ENCODE results near the gene SERPINA3. TPM values are rescaled to one million over a fixed set of nuclear protein-coding genes. Genes with fewer than 3 reads are reported as not detected.

Gene SERPINA3
- total RNA-seq, 2 donors from 2014 or later = 12.2 to 16.9 TPM

DNA sequence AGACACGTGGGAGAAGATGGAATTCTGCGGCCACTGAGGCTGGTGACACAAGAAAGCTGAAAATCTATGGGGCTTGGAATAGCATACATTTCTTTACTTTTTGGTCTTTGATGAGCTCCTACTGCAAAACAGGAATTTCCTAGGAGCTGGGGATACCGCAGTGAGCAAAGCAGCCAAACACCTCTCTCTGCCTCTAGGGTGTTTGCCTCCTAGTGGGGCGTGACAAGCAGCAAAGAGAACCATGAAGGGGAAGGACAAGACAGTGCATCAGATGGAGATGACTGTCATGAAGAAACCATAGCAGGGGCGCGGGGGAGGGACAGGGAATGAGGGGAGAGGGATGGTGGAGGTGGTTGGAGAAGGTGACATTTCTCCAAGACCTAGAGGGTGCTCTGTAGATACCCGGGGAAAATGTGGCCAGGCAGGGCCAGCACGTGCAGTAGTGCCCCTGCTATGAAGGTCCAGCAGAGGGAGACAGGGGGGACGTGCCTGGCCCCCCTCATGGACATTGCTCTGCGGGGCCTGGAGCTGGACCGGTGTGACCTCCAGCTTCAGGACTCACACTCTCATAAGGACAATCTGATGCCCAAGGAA, 58.6 kb downstream of the SERPINA3 start:
- ATAC-seq = no peak
- intact Hi-C loops (cut with DNase I, micrococcal nuclease) = no loop called here

DNA sequence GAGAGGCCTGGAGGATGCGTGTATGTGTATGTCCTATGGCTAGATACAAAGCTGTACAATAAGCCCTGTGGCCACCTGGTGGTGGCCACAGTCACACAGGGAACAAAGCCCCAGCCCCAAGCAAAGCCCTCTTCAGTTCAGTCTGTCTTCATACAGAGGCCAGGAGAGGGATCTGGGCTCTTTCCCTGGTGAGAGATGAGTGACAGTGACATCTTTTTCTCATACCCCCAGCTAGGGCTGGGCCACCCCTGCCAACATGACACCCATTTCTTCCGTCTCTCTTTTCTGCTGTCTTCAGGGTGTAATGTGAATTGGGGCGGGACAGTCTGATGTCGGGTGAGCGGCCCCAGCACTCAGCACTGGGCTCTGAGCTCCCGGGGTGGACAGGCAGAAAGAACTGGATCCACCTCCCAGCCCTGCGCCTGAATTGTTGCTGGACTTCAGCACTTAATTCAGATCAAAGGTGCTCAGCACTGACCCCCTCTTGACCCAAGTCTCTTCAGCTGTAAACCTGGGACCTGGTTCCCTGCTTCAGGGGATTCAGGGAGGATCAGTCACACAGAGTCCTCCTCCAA, 59.8 kb downstream of the SERPINA3 start:
- intact Hi-C loops (cut with DNase I, micrococcal nuclease) = no loop called here
- DNase-seq (no peak), ATAC-seq (no peak)

More for the DNA sequence above, 58.6 kb downstream of the SERPINA3 start:
- no peak for DNase-seq

DNA sequence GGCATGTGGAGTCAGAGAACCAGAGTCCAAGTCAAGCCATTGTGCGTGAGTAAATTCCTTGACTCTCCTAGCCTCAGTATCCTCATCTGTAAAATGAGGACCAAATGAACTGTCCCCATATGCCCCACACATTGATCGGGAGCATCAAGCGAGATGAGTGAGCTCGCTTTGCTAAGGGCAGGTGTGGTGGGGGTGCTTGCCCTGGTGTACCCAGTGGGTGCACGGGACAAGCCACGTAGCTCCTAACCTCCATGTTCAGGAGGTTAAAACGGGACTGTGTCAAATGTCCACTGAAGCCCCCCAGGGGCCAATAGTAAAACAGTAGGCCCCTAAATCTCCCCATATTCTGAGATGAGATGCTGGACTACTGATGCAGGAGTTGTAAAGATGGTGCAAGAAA, 60.9 kb downstream of the SERPINA3 start:
- intact Hi-C loops (cut with DNase I, micrococcal nuclease) = no loop called here
- ATAC-seq (no peak), DNase-seq (no peak)

Other genes with a start within 250 kb of the SERPINA3 start
- gene SERPINA2, start 245.7 kb upstream of the SERPINA3 start, total RNA-seq = not detected
- gene SERPINA1, start 223.8 kb upstream of the SERPINA3 start, total RNA-seq = 100 to 1,000 TPM; 185 to 197 TPM
- gene SERPINA11, start 159.6 kb upstream of the SERPINA3 start, total RNA-seq = not detected
- not detected for gene SERPINA9, start 136.2 kb upstream of the SERPINA3 start, total RNA-seq
- not detected for gene SERPINA12, start 102.9 kb upstream of the SERPINA3 start, total RNA-seq
- not detected for gene SERPINA4, start 50.9 kb upstream of the SERPINA3 start, total RNA-seq
- gene SERPINA5, start 31.0 kb upstream of the SERPINA3 start, total RNA-seq = under 1 TPM; 0.46 to 0.75 TPM
- gene GSC, start 157.7 kb downstream of the SERPINA3 start, total RNA-seq = not detected